GM12874 (cell line): ENCODE results near the gene TMEM126B.

Experiments used
- CTCF ChIP-seq: IDR thresholded peaks from 2 replicates; pipeline ENCODE4 v1.5.1; 2011; ENCODE audit warnings: low read depth, mild to moderate bottlenecking, control low read depth, low read length, moderate library complexity; ENCODE audit not compliant: insufficient read depth

Gene TMEM126B

GRCh38 chr11:85666687-85667086 lies 38.3 kb downstream of the TMEM126B start:
- TF ChIP-seq CTCF, result no peak

GRCh38 chr11:85668157-85668556 lies 39.8 kb downstream of the TMEM126B start:
- TF ChIP-seq CTCF, result no peak

- no peak for TF ChIP-seq CTCF
Measured at GRCh38 chr11:85672105-85672902, 43.9 kb downstream of the TMEM126B start.

DNA sequence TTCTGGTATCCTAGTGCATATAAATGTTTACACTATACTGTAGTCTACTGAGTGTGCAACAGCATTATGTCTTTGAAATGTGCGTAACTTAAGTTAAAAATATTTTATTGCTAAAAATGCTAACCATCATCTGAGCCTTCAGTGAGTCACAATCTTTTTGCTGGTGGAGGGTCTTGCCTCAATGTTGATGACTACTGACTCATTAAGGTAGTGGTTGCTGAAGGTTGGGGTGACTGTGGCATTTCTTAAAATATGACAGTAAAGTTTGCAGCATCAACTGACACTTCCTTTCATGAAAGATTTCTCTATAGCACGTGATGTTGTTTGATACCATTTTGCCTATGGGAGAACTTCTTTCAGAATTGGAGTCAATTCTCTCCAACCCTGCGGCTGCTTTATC lies 45.0 kb downstream of the TMEM126B start:
- no peak for TF ChIP-seq CTCF

DNA sequence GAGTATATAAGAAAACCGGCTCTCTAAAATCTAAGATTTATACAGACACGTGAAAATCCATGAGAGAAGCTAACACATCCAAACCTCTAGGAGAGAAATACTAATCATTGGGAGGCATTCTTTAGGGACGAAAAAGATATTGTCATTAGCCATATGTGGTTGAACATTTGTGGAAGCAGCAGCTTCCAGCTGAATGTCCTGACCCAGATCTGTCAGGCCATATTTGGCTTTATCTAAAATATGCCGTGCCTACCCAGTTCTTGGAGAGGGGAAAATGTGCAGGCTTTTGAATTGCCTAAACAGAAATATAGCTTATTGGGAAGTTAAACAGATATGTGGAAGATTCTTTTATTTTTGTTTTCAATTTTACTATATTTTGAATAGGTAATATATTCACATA lies 51.2 kb downstream of the TMEM126B start:
- no peak for TF ChIP-seq CTCF

GRCh38 chr11:85680897-85681296 lies 52.5 kb downstream of the TMEM126B start:
- TF ChIP-seq CTCF, result no peak

GRCh38 chr11:85682330-85683305 lies 54.2 kb downstream of the TMEM126B start:
- no peak for TF ChIP-seq CTCF
